ENCODE data around the gene RPS21.
"Not testable (repeated sequence)": the region's sequence is repeated elsewhere in the genome, so short reads cannot be mapped to it uniquely, and the experiment has no call there.

The RPS21 gene

DNA sequence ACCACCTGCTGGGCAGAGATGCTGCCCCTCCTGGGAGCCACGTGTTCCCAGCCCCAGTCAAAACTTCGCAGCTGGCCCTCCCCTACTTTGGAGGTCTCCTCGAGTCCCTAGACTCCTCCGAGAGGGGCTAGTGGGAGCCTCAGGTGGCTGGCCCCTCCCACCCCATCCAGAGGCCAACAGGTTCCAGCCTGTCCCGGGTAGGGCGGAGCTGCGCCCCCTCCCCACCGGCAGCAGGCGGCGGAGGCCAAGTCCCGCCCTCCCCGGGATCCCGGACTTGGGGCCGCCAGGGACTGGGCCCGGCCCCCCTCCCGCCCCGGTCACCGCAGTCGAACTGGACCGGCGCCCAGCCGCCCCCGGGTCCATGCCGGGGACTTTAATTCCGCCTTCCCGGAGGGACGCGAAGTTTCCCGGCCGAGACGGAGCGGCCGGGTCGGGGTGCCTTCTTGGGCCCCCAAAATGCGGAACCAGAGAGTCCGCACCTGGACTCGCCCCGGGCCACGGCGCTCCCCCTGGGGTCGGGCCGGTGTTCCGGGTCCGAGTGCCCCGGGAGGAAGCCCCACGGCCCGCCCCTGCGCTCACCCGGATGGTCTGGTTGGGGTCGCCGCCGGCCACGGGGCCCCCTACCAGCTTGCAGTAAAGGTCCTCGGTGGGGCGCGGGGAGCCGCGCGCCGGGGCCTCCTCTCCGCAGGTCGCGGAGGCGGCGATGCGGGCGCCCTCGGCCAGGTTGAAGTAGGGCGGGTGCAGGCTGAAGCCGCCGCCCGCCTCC, 20.4 kb upstream of the RPS21 start:
- DNase-seq: no peak

- DNase-seq: no peak
Observed at GRCh38 chr20:62367136-62367632, 19.7 kb upstream of the RPS21 start, which contains the start of gene LAMA5. LAMA5 (minus strand) TSS chr20:62367312; CDS start chr20:62367245, 67 bp downstream.

- no peak for DNase-seq
Observed at GRCh38 chr20:62367633-62368391, 19.1 kb upstream of the RPS21 start.

DNA sequence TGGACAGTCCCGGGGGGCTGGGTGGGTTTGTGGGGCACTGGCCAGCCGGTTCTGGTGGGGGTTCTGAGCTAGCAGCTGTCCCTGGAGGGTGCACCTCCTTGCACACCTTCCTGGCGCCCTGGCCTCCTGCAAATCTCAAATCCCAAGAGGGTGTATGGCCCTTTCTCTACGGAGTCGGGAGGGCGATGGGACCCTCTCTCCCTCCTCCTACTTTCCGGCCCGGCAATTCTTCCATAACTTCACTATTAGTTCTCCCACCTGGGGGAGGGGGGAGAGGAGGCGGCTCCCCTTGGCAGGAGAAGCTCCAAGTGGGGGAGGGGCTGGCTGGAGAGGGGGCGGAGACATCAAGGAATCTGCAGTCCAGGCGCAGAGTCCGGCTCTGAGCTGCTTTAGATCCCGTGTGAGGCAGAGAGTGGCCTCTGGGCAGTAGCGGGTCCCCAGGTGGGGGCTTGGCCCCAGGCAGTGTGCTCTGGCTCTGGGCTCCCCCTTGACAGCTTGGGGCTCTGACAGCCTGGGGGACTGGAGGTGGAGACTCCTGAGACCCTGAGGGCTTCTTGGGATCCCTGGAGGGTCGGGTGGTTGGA, 18.4 kb upstream of the RPS21 start:
- DNase-seq: no peak

DNA sequence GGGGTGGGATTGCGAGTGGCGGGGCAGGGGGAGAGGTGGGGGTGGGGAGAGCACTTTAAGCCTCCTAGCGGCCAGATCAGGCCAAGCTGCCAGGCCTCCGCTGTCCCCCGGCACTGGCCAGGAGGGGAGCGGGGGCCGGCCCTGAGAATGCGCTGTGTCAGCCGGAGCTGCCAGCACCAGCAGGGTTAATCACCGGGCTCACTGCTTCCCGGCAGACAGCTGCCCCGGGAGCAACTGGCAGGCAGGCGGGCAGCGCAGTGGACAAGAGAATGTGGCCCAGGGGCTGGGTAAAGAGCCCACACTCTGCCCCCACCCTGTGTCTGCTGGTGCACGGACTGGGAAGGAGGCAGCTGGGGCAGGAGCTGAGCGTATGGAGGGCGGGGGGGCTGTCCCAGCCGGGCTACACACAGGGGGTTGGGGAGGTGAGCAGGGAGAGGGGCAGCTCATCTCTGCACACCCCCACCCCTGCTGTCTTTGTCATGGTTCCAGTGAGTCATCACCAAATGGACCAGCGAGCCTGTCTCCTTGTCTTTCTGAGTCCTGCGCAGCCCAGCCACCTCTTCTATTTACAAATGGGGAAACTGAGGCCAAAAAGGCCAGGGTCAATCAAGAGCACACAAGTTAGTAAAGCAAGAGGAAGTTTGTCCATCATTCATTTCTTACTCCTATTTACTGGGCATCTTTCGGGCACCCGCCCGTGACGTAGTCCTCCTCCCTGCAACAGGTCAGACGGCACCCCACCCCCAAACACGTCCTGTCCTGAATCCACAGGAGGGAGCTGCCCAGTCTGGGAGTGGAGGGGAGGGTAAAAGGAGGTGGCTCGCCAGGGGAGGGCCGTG, 17.7 kb upstream of the RPS21 start:
- DNase-seq: no peak

DNA sequence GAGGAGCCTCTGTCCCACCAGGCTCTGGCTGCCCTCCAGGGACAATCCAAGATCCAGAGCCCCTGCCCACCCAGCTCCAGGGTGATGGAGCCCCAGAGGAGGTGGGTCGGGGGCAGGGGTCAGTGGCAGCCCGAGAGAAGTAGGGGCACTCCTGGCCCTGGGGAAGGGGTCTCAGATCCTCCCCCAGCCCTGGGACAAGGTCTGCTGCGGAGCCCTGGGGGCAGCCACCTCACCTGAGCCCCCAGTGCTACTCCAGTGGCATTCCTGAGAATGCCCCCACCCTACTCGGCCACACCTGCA, 17.1 kb upstream of the RPS21 start:
- DNase-seq: no peak

DNA sequence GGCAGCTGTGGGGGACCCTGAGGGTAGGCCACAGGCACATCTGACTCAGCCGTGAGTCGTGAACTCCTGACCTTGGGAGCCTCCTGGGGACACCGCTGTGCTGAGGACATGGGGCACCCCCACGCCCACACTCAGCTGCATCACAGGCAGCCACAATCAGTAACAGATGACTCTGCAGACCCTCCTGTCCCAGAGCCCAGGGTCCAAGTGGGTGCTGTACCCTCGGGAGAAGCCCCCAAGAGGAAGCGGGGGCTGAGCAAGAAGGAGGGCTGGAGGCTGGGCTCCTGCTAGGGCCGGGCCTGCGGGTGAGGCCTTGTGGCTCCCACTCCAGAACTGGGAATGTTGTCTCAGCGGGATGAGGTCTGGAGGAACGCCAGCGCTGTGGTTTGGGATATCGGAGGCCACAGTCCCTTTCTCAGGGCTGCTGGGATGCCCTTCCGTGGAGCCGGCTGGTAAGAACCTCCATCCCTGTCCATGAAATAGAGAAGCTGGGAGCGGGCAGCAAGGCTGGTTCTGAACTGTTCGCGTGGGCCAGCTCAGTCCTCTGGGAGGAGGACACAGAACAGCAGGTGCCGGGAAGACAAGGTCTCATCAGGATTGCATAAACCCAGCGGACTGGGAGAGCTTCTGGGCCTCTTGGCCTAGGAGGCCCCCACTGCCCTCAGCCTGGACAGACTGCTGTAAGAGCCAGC, 16.6 kb upstream of the RPS21 start:
- no peak for DNase-seq

GRCh38 chr20:62370807-62371587, 15.9 kb upstream of the RPS21 start:
- DNase-seq: no peak

- DNase-seq: no peak
Observed at GRCh38 chr20:62371588-62372041, 15.3 kb upstream of the RPS21 start.

- no peak for DNase-seq
Observed at GRCh38 chr20:62372042-62372993, 14.6 kb upstream of the RPS21 start.

- DNase-seq: not testable (repeated sequence)
Observed at GRCh38 chr20:62373631-62374179, 13.2 kb upstream of the RPS21 start.

DNA sequence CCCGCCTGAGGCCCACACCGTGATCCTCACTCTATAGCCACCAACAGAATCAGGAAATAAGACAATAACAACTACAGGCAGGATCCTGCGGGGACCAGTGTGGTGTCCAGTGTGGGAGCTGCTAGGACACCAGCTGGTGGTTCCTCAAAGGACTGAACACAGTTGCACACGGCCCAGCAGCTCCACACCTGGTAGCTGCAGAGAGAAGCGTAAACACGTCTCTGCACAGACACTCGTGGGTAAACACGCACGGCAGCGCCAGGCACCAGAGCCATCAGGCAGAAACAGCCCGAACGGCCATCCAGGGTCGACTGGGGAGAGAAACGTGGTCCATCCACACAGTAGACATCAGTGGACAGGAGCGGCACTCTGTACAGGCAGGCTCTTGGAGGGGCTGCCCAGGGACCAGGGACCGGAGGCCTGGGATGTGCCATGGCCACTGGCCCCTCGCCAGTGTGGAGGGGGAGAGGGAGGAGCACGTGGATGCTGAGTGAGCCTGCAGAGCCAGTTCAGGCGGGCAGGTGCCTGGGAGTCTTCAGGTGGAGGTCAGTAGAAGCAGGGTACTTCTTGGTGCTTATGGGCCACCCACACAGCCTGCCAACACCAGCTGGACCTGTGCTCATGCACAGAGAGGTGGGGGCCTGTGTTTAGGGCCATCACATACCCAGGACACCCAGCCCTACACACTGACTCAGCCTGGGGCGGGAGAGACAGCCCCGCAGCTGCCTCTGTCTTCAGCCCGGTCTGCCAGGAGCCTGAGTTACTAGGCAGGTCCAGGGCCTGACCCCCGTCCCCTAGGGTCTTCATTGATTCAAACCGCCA, 12.4 kb upstream of the RPS21 start:
- DNase-seq: no peak

GRCh38 chr20:62376112-62377063, 10.5 kb upstream of the RPS21 start:
- no peak for DNase-seq

DNA sequence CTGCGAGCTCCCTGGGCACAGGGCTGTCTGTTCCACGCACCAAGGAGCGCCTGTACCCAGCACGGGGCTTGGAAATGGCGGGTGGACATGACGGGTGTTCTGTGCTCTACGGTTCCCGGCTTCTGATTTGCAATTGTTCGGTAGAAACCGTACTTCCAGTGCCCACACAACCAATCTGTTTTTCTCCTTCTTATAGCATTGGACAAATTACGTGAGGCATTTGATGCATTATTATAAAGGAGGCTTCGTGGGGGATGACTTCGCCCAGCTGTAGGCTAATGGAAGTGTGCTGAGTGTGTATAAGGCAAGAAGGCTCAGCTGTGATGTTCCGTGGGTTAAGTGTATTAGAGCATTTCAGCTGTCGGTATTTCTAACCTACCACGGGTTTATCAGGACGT, 9.8 kb upstream of the RPS21 start:
- DNase-seq: no peak

- no peak for DNase-seq
Observed at GRCh38 chr20:62377615-62378178, 9.2 kb upstream of the RPS21 start.

DNA sequence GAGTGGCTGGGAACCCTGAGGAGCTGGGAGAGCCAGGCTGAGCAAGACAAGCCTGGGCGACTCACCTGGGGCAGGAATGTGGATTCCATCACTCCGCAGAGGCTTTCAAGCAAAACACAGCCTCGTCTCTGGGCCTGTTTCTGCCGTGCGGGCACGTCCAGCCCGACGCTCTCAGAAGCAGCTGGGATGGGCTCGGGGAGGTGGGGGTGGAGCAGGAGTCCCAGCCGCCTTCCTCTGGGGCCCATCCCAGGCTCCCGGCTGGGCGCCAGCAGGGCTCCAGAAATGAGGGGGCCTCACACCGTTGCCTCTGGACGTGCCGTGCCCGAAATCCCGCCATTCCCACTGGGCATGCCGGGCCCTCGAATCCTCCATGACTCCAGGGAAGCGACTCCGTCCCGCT, 8.7 kb upstream of the RPS21 start:
- no peak for DNase-seq

DNA sequence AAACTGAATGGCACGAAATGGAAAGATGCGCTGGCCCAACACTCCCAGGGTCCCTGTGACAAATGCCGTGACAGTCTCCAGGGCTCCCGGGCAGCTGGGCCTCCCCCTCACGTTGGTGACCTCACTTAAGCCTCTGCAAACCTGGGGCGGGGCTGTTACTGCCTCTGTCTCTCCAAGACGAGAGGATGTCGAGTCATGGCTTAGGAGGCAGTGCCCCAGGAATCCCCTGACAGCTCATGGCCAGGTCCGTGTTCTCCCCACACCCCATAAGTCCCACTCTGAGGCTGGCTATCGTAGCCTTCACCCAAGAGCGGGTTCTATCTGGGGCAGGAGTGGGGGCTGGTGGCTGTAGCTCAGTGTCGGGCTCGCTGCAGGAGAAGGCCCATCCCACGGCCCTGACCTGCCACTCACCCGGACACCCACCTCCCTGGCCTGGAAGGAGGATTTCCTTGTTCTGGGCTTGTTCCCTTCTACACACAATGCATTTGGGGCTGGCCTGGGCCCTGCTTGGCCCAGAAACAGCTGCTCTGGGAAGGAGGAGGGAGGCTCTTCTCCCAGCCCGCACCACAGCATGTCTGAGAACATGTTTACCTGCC, 5.6 kb upstream of the RPS21 start:
- DNase-seq: no peak
